Activated naive CD8-positive, alpha-beta T cell treated with anti-CD3 and anti-CD28 coated beads, Interleukin-2, amount 50 U/mL, for 16 hours (primary cell): ENCODE data around the gene TBC1D23.
A peak's percentile ranks its signal among the peaks of the same experiment; 100 is the strongest.
"Not testable (repeated sequence)": the region's sequence is repeated elsewhere in the genome, so short reads cannot be mapped to it uniquely, and the experiment has no call there.

Experiments
- DNase-seq: peaks from one replicate; pipeline ENCODE4 v3.0.0-alpha.2; 2020; ENCODE audit warnings: low read depth, low spot score

TBC1D23 gene

GRCh38 chr3:100260685-100261484 lies at the start of gene TBC1D23:
TBC1D23 (plus strand) TSS chr3:100260992; CDS start chr3:100261019, 27 bp downstream.
- peak; percentile 94 for DNase-seq

GRCh38 chr3:100213891-100214573 lies 46.8 kb upstream of the TBC1D23 start:
- no peak for DNase-seq

- no peak for DNase-seq
Measured at GRCh38 chr3:100214574-100214964, 46.2 kb upstream of the TBC1D23 start.

GRCh38 chr3:100216713-100217112 lies 44.1 kb upstream of the TBC1D23 start:
- DNase-seq, result no peak

GRCh38 chr3:100221159-100221558 lies 39.6 kb upstream of the TBC1D23 start:
- DNase-seq, result no peak

- no peak for DNase-seq
Measured at GRCh38 chr3:100225193-100225592, 35.6 kb upstream of the TBC1D23 start.

GRCh38 chr3:100225883-100226282 lies 34.9 kb upstream of the TBC1D23 start:
- no peak for DNase-seq

- no peak for DNase-seq
Measured at GRCh38 chr3:100226712-100227429, 33.9 kb upstream of the TBC1D23 start.

- DNase-seq, result no peak
Measured at GRCh38 chr3:100227511-100227921, 33.3 kb upstream of the TBC1D23 start.

- no peak for DNase-seq
Measured at GRCh38 chr3:100228247-100228646, 32.5 kb upstream of the TBC1D23 start.

GRCh38 chr3:100229188-100229587 lies 31.6 kb upstream of the TBC1D23 start:
- not testable (repeated sequence) for DNase-seq

- no peak for DNase-seq
Measured at GRCh38 chr3:100230710-100231109, 30.1 kb upstream of the TBC1D23 start.

- DNase-seq, result no peak
Measured at GRCh38 chr3:100231668-100232067, 29.1 kb upstream of the TBC1D23 start.

GRCh38 chr3:100234364-100234763 lies 26.4 kb upstream of the TBC1D23 start:
- no peak for DNase-seq

GRCh38 chr3:100238599-100238998 lies 22.2 kb upstream of the TBC1D23 start:
- no peak for DNase-seq

- not testable (repeated sequence) for DNase-seq
Measured at GRCh38 chr3:100242471-100242870, 18.3 kb upstream of the TBC1D23 start.

GRCh38 chr3:100244264-100244663 lies 16.5 kb upstream of the TBC1D23 start:
- DNase-seq, result no peak

GRCh38 chr3:100245136-100245535 lies 15.7 kb upstream of the TBC1D23 start:
- DNase-seq, result no peak

GRCh38 chr3:100245927-100246326 lies 14.9 kb upstream of the TBC1D23 start:
- DNase-seq, result no peak

GRCh38 chr3:100246999-100247398 lies 13.8 kb upstream of the TBC1D23 start:
- DNase-seq, result no peak

GRCh38 chr3:100252001-100252400 lies 8.8 kb upstream of the TBC1D23 start:
- DNase-seq, result no peak

GRCh38 chr3:100254168-100254777 lies 6.5 kb upstream of the TBC1D23 start:
- no peak for DNase-seq
